HG03045 (cell line): ENCODE data around the gene SRPK2.
"Not testable (repeated sequence)": the region's sequence is repeated elsewhere in the genome, so short reads cannot be mapped to it uniquely, and the experiment has no call there.

ENCODE experiments used
- ATAC-seq: cut with Tn5 transposase; IDR thresholded peaks from one replicate; pipeline ENCODE4 v1.9.1; 2021; ENCODE audit warnings: mild to moderate bottlenecking, moderate library complexity; ENCODE audit not compliant: unreplicated experiment

SRPK2 gene

GRCh38 chr7:105199386-105199785 lies 189.3 kb downstream of the SRPK2 start:
- no peak for ATAC-seq

DNA sequence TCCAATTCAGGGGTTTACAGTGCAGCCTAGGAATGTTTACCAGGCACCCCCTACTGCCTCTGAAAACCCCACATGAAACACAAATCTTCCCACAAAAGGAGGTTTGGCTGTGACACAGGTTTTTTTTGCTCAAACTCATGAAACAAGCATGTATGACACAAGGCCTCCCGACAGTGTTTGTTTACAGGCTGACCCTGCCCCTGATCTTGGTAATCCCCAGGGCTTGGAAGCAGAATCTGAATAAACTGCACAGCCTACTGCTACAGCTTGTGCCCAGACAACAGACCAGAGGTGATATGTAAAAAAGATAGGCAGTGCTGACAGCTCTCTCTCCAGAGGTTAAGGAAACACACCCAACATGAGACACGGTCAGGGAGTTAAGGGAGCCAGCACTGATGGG lies 190.5 kb downstream of the SRPK2 start:
- no peak for ATAC-seq

DNA sequence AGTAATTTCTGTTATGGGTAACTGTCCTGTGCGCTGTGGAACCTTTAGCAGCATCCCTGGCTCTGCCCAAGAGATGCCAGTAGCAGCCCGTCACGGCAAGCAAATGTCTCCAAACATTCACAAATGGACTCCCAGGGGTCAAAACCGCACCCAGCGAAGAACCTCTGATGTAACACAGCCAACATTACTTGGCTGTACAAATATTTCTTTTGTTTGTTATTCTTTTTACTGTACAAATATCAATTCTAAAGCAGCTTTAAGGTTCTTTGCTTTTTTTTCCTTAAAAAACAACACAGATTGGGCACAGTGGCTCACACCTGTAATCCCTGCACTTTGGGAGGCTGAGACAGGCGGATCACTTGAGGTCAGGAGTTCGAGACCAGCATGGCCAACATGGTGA lies 192.2 kb downstream of the SRPK2 start:
- ATAC-seq, result no peak

DNA sequence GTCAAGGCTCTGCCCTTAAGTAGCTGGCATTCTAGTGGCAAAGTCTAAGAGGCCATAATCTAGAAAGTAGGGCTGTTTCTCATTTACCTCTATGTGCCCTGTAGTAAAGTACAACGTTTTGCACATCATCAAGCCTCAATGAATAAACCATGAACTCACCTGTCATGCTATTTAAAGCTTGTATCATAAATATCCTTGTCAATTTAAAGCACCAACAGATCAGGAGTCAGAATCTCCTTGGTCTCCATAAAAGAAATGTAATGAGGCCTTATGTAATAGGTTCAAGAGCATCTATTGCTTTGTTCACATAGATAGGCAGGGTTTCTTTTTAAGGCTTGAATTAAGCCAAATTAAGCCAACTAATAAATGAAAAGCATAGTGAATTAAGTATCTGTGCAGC lies 192.8 kb downstream of the SRPK2 start:
- ATAC-seq, result no peak

- not testable (repeated sequence) for ATAC-seq
Observed at GRCh38 chr7:105194959-105195358, 193.8 kb downstream of the SRPK2 start.

DNA sequence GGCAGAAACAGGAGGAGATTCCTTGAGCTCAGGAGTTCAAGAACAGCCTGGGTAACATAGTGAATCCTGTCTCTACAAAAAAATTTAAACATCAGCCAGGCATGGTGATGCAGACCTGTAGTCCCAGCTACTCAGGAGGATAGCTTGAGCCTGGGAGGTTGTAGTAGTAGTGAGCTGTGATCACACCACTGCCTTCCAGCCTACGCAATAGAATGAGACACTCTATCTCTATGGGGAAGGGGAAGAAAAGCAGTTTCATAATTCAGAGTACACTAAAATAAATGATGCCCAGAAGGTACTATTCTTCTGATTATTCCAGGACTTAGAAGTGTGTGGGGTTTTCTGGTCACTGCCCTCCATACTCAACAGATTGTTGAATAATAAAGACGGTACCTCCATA lies 197.4 kb downstream of the SRPK2 start:
- no peak for ATAC-seq

DNA sequence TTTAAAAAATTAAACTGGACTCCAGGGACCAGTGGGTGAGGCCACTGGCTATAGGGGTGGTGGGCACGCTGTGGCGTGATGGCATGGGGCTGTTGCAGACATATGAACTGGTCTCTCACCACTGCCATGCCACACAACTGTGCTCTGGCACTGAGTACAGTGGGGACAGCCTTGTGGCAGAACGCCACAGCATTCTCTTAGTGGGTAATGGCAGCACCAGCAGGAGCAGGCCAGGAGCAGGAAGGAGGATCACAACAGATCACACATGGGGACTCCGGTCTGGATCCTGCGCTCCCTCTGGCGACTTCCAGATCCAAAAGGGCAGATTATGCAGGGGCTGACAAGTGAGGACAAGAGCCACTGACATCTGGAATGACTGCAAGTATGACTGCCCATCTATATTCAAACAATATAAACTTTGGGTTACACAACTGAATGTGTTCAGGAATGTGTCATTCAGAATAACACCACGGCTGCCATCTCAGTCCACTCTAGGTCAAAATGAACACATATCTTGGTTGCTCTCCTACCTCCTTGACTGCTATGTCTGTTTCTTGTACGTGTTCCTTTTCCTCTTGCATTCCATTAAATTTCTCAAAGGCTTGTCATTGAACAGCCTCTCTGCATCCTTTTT lies 198.7 kb downstream of the SRPK2 start:
- no peak for ATAC-seq

DNA sequence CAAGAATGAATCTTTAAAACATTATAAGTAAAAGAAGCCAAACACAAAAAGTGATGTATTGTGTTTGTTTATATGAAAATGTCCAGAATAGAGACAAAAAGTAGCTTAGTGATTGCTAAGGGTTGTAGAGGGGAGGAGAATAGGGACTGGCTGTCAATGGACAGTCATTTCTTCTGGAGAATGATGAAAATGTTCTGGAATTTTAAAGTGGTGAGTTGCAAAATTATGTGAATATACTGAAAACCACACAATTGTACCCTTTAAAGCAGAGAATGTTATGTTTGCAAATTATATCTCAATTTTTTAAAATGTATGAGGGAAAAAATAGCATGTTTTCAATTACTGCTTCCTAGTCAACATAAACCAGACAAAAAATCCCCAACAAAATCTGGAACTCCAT lies 200.5 kb downstream of the SRPK2 start:
- no peak for ATAC-seq

DNA sequence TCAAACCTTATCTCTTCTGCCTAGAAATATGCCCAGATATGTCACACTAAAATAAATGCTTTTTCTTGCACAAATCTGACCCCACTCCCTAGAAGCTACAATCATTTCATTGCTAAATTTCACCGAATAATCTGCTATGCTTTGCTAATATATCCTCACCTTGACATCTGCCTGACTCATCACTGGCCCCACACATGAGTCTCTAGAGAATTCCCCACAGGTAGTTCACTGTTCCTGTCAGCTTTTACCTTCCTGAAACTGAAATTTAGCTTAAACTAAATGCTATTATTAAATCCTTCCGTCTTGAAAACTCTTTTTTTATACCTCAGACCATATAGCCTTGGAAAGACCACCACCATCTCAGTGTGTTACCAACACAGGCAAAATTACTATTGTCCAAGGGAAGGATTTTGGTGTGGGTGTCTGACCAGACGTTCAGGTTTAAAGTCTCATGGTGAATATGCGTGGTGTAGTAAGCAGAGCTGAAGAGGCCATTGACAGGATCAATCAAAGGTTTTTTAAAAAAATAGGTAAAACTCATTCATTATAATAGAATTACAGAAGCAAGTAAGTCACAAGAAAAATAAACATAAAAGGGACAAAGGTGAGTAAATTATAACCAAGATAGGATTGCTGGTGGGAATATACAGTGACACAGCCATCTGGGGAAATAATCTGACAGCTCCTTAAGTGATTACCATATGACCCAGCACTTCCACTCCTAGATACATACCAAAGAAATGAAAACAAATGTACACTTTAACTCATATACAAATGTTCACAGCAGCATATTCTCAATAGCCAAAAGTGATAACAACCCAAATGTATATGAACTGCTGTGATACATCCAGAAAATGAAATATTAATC lies 201.2 kb downstream of the SRPK2 start:
- ATAC-seq, result no peak

GRCh38 chr7:105185290-105186010 lies 203.3 kb downstream of the SRPK2 start:
- ATAC-seq, result no peak

DNA sequence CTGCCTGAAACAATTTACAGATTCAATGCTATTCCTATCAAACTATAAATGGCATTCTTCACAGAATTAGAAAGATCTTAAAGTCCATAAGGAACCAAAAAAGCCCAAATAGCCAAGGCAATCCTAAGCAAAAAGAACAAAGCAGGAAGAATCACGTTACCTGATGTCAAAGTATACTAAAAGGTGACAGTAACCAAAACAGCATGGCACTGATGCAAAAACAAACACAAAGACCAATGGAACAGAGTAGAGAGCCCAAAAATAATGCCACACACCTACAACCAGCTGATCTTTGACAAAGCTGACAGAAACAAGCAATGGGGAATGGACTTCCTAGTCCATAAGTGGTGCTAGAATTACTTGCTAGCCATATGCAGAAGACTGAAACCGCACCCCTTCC lies 208.7 kb downstream of the SRPK2 start:
- no peak for ATAC-seq

DNA sequence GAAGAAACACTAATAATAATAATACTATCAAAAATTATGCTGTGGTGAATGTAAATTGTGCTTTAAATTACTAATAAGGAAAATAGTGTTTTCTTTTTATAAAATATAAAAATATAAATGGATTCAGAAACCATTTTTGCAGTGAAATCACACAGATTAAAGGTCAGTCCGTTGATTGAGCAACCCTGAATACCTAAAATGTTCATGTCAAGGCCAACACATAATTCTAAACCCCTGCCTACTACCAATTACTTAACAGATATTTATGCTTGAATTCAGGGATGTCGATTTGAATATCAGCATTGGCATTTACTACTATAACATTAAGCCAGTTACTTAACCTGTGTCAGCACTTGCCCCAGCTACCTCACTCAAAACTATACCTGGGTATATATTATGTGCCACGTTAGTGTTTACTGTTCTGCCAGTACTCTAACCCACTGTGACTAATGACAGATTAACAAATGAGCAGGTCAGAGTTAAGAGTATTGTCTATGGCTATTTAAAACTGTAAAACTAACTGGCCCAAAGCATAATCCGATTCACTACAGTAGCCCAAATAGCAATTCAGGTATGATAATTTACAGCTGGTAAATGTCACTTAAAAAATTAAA lies 209.7 kb downstream of the SRPK2 start:
- ATAC-seq, result no peak

DNA sequence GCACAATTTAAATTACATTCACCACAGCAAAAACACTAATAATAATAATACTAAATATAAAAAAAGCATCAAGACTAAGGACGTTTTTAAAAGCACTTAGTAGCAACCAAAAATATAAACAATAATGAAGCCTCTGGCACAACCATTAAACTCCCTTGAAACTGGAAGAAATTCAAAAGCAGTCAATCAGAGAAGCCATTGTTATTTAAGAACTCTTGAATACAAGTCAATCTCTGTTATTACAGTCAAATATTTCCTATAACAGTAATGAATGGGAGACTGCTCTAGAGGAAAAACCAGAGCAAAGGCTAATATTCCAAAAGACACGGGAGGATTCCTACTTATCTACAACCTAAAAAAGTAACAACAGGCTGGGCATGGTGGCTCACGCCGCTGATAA lies 210.5 kb downstream of the SRPK2 start:
- ATAC-seq, result no peak

- ATAC-seq, result no peak
Observed at GRCh38 chr7:105177026-105177425, 211.7 kb downstream of the SRPK2 start.

DNA sequence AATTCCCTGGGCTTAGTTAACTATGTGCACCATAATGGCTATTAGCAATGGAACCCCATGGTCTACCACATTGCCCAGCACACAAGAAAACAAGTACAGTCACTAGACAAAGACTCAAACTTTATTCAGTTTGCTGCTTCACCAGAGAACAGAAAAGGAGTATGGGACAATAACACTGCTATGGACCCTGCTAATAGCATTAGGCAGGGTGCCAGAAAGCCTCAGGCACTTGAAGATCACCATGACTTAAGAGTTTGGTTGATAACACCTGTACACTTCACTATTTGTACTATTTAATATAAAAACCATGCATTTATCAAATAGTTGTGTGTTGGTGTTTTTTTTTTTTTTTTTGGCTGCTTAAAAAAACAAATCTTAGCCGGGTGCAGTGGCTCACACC lies 215.1 kb downstream of the SRPK2 start:
- no peak for ATAC-seq

- no peak for ATAC-seq
Observed at GRCh38 chr7:105164751-105165150, 224.0 kb downstream of the SRPK2 start.

DNA sequence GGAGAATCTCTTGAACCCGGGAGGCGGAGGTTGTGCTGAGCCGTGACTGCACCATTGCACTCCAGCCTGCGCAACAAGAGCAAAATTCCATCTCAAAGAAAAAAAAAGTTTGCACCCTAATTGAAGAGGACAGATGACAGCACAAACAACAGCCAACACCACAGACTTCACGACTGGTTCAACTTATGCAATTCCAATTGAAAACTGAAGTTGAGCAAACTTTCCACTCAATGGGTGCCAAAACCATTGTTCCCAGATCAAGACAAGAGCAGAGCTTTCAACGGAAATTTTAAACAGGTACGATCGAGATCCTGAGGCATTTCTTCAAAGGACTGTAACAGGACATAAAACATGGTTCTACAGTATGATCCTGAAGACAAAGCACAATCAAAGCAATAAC lies 225.0 kb downstream of the SRPK2 start:
- ATAC-seq, result no peak

GRCh38 chr7:105161366-105161765 lies 227.4 kb downstream of the SRPK2 start:
- ATAC-seq, result no peak

DNA sequence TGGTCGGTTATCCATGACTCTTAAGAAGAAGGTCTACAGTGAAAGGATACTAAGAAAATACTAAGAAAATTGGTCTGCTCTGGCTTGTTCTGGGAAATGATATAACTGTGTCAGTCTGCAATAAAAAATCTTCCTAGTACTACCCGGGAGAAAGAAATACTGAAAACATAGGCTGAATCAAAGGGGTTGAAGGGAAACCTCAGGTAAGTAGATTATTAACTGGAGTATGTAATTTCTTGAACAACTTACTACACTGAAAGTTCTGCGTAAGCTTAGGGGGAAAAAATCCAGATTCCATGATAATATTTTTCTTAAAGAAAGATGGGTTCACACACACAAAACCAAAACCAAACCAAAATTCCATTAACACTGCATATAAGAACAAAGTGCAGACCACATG lies 231.4 kb downstream of the SRPK2 start:
- no peak for ATAC-seq

GRCh38 chr7:105156731-105157130 lies 232.0 kb downstream of the SRPK2 start:
- ATAC-seq, result no peak

GRCh38 chr7:105154084-105154483 lies 234.6 kb downstream of the SRPK2 start:
- no peak for ATAC-seq
